Measurements from ENCODE around the gene C1orf21.

DNA sequence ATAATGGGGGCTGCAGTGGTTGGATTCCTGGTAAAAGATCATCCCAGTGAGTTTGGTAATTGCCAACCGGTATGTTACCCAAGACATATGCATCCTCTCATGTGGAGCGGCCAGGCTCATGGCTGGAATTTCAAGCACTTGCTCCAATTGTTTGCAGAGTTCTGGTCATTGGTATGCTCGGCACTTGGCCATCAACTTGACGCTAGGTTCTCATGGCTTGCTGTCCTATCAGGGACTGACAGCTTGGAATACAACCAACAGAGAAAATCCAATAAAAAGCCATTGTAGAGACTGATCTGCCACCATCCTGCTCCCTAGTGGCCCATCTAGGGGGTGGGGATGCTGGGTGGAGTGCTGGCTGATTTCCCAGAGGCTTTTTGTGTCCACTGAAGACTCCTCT is 247.0 kb downstream of the C1orf21 start:
- TF ChIP-seq, protein P1, sequence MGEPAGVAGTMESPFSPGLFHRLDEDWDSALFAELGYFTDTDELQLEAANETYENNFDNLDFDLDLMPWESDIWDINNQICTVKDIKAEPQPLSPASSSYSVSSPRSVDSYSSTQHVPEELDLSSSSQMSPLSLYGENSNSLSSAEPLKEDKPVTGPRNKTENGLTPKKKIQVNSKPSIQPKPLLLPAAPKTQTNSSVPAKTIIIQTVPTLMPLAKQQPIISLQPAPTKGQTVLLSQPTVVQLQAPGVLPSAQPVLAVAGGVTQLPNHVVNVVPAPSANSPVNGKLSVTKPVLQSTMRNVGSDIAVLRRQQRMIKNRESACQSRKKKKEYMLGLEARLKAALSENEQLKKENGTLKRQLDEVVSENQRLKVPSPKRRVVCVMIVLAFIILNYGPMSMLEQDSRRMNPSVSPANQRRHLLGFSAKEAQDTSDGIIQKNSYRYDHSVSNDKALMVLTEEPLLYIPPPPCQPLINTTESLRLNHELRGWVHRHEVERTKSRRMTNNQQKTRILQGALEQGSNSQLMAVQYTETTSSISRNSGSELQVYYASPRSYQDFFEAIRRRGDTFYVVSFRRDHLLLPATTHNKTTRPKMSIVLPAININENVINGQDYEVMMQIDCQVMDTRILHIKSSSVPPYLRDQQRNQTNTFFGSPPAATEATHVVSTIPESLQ (CRISPR knock-in tag; IDR thresholded peaks at IDR 0.05) = no peak
- TF ChIP-seq, protein P2, sequence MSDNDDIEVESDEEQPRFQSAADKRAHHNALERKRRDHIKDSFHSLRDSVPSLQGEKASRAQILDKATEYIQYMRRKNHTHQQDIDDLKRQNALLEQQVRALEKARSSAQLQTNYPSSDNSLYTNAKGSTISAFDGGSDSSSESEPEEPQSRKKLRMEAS (CRISPR knock-in tag; IDR thresholded peaks at IDR 0.05) = no peak
- TF ChIP-seq, protein P3, sequence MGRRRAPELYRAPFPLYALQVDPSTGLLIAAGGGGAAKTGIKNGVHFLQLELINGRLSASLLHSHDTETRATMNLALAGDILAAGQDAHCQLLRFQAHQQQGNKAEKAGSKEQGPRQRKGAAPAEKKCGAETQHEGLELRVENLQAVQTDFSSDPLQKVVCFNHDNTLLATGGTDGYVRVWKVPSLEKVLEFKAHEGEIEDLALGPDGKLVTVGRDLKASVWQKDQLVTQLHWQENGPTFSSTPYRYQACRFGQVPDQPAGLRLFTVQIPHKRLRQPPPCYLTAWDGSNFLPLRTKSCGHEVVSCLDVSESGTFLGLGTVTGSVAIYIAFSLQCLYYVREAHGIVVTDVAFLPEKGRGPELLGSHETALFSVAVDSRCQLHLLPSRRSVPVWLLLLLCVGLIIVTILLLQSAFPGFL (CRISPR knock-in tag; IDR thresholded peaks at IDR 0.05; ENCODE audit: borderline replicate concordance) = no peak
- TF ChIP-seq FOXK1 (CRISPR knock-in tag; IDR thresholded peaks at IDR 0.05) (no peak), NR3C1 (CRISPR knock-in tag; conservative IDR thresholded peaks at IDR 0.05; ENCODE audit: low read depth) (no peak), GABPB1 (CRISPR knock-in tag; IDR thresholded peaks at IDR 0.05) (no peak)
- TF ChIP-seq, protein P4, sequence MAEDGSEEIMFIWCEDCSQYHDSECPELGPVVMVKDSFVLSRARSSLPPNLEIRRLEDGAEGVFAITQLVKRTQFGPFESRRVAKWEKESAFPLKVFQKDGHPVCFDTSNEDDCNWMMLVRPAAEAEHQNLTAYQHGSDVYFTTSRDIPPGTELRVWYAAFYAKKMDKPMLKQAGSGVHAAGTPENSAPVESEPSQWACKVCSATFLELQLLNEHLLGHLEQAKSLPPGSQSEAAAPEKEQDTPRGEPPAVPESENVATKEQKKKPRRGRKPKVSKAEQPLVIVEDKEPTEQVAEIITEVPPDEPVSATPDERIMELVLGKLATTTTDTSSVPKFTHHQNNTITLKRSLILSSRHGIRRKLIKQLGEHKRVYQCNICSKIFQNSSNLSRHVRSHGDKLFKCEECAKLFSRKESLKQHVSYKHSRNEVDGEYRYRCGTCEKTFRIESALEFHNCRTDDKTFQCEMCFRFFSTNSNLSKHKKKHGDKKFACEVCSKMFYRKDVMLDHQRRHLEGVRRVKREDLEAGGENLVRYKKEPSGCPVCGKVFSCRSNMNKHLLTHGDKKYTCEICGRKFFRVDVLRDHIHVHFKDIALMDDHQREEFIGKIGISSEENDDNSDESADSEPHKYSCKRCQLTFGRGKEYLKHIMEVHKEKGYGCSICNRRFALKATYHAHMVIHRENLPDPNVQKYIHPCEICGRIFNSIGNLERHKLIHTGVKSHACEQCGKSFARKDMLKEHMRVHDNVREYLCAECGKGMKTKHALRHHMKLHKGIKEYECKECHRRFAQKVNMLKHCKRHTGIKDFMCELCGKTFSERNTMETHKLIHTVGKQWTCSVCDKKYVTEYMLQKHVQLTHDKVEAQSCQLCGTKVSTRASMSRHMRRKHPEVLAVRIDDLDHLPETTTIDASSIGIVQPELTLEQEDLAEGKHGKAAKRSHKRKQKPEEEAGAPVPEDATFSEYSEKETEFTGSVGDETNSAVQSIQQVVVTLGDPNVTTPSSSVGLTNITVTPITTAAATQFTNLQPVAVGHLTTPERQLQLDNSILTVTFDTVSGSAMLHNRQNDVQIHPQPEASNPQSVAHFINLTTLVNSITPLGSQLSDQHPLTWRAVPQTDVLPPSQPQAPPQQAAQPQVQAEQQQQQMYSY (CRISPR knock-in tag; IDR thresholded peaks at IDR 0.05) = no peak

Measured in WTC11 (cell line).